D721Med (cell line): ENCODE measurements around the gene RRM1.
A peak's percentile ranks its signal among the peaks of the same experiment; 100 is the strongest.
"Not testable (repeated sequence)": the region's sequence is repeated elsewhere in the genome, so short reads cannot be mapped to it uniquely, and the experiment has no call there.

Experiments
- DNase-seq: peaks from one replicate; pipeline ENCODE4 v3.0.0; 2011; ENCODE audit warnings: low spot score; ENCODE audit not compliant: insufficient read length
- FAIRE-seq: peaks from 2 replicates; lab custom pipeline; 2011; peaks lifted over from hg19 to GRCh38; lab: Jason Lieb, UNC
- TF ChIP-seq, protein P1 (sequence below): IDR thresholded peaks from 2 replicates; pipeline ENCODE4 v1.5.1; 2012; ENCODE audit warnings: mild to moderate bottlenecking, control low read depth; ENCODE audit not compliant: insufficient read depth; ENCODE audit errors: missing control alignments

The RRM1 gene

DNA sequence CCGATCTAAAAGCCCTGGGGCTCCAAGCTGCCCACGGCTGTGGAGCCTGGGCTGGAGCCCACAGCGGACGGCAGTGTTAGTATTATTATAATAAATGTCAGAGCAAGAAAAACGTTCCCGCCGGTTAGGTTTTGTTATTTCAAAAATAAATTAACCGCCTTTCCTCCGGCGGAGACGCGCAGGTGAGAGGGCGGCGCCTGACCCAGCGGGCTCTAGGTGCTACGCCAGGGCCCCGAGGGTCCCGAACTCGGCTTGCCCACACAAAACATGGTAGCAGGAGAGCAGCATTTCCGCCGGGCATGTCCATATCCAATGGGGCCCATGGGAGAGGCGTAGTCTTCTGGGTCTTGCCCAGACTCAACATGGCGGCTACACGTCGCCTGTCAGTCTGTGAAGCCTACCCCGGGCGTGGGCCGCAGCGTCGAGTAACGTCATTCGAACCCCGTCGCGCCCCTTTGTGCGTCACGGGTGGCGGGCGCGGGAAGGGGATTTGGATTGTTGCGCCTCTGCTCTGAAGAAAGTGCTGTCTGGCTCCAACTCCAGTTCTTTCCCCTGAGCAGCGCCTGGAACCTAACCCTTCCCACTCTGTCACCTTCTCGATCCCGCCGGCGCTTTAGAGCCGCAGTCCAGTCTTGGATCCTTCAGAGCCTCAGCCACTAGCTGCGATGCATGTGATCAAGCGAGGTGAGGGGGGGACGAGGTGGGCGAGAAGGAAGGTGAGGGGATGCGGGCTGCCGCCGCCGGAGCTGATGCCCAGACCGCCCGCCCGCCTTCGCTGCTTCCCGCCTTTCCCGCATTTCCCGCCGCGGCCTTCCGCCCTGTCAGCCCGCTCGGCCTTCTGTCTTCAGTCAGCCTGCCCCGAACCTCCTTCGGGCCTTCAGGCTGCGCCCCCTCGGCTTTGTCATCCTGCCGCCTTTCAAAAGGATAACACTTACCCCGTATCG, at the start of gene RRM1:
Gene RRM1 (plus strand): TSS at position 452 of the 944 bp plus-strand sequence. CDS start 214 bp downstream, at position 666.
- TF ChIP-seq, protein P1, sequence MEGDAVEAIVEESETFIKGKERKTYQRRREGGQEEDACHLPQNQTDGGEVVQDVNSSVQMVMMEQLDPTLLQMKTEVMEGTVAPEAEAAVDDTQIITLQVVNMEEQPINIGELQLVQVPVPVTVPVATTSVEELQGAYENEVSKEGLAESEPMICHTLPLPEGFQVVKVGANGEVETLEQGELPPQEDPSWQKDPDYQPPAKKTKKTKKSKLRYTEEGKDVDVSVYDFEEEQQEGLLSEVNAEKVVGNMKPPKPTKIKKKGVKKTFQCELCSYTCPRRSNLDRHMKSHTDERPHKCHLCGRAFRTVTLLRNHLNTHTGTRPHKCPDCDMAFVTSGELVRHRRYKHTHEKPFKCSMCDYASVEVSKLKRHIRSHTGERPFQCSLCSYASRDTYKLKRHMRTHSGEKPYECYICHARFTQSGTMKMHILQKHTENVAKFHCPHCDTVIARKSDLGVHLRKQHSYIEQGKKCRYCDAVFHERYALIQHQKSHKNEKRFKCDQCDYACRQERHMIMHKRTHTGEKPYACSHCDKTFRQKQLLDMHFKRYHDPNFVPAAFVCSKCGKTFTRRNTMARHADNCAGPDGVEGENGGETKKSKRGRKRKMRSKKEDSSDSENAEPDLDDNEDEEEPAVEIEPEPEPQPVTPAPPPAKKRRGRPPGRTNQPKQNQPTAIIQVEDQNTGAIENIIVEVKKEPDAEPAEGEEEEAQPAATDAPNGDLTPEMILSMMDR = no peak
- FAIRE-seq (no peak), DNase-seq (peak; percentile 55)

DNA sequence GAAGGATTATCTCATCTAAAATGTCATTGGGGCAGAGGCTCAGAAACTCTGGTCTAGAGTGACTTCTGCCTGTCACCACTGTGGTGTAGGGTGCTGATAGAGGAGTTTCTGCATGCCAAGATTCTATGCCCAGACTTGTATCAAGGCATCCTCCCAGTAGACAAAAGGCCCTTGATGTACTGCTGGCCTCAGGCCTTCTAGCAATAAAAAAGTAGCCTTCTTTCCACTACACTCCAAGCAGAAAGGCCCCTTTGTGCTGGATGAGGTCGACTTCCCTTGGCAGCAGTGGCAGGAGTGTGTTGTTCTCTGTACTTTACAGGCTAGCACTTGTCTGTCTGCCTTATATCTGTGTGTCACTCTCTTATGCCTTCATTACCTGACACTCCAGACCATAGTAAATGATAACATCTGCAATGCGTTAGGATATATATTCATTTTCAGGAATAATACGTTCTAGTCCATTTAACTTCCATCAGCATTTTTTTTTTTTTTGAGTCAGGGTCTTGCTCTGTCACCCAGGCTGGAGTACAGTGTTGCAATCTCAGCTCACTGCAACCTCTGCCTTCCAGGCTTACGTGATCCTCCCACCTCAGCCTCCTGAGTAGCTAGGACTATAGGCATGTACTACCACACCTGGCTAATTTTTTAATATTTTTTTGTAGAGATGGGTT, 49.5 kb upstream of the RRM1 start:
- DNase-seq (no peak), FAIRE-seq (no peak)
- TF ChIP-seq, protein P1 = no peak

DNA sequence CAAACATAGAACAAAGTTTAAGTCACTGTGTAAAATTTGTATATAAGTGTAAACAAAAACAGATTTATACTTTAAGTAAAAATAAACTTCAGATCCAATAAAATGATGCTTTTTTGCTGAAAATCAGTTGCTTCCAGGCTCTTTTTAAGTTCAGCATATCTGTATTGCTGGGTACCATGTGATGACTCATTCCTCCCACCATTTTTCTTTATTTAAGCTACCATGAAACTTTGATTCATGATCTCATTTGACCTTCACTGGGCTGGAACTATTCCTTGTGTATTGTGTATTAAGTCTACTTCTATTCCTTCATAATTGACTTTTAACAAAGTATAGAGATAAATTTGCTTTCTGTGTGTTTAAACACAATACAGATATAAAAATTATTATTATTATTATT, 46.3 kb upstream of the RRM1 start:
- DNase-seq = no peak
- TF ChIP-seq, protein P1 = no peak
- no peak for FAIRE-seq

DNA sequence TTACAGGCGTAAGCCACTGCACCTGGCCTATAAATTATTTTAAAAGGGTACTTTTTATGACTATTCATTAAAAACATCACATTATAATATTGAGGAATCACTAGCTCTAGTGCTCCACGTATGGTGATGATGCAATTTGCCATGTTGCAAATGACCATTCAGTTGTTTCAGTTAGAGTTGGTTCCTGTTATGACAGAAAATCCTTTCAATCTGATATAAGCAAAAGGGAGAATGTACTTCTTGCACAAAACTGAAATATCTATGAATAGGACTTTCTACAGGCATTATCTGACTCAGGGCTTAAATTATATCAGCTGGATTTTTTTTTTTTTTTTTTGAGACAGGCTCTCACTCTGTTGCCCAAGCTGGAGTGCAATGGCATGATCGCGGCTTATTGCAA, 45.6 kb upstream of the RRM1 start:
- DNase-seq (no peak), FAIRE-seq (no peak)
- TF ChIP-seq, protein P1 = no peak

DNA sequence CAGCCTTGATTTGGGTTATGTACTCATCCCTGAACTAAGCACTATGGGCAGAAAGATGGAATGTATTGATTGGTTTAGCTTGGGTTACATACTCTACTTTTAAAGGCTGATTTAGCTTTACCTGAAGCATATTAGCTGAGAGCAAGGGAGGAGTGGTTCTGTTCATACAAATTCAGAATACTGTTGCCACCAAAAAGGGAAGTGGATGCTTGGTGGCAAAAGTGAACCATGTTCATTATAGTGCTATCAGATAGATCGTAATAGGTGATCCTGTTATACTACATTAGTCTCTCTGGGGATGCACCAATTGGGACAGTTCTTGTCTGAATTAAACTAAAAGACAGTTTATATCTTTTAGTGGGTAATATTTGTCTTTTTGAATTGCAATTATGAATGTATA, 44.5 kb upstream of the RRM1 start:
- TF ChIP-seq, protein P1 = no peak
- DNase-seq = no peak
- FAIRE-seq = no peak

DNA sequence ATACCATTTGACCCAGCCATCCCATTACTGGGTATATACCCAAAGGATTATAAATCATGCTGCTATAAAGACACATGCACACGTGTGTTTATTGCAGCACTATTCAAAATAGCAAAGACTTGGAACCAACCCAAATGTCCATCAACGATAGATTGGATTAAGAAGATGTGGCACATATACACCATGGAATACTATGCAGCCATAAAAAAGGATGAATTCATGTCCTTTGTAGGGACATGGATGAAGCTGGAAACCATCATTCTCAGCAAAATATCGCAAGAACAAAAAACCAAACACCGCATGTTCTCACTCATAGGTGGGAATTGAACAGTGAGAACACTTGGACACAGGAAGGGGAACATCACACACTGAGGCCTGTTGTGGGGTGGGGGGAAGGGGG, 41.4 kb upstream of the RRM1 start:
- not testable (repeated sequence) for DNase-seq, FAIRE-seq

DNA sequence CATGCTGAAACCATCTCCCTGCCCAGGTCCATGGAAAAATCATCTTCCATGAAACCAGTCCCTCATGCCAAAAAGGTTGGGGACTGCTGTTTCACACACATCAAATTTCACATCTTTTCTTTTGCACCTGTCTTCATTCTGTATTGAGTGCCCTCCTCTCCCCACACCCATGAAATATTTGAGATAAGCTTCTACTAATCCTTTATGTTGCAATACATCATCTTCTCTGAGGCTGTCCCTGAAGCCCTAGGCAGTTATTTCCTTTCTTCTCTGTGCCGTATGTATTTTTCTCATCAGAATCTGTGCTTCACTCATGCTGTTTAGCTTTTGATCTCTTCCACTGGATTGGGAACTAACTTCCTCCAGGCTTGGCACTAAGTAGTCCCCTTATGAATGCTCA, 40.0 kb upstream of the RRM1 start:
- TF ChIP-seq, protein P1 = no peak

More for the DNA sequence above, 40.0 kb upstream of the RRM1 start:
- DNase-seq = no peak
- FAIRE-seq = no peak
